ENCODE measurements around the gene E2F7. TPM values are rescaled to one million over a fixed set of nuclear protein-coding genes. Genes with fewer than 3 reads are reported as not detected.

E2F7 gene
- total RNA-seq, 2 experiments from 2014 or later, result 3.0 to 5.3 TPM

GRCh38 chr12:77023501-77023900, 41.9 kb downstream of the E2F7 start:
- H3K4me3 Mint-ChIP-seq, result no peak overlapping the region
- ATAC-seq (no peak), DNase-seq (no peak)
- intact Hi-C loops (cut with micrococcal nuclease), result no loop called here
- H3K9me3 Mint-ChIP-seq, result no peaks in the 10 kb centered on the region
- no peak for TF ChIP-seq CTCF (IDR thresholded peaks at IDR 0.05)
- no peaks in the 10 kb centered on the region for H3K4me1 Mint-ChIP-seq (ENCODE audit: low read depth)
- no peaks in the 10 kb centered on the region for H3K27me3 Mint-ChIP-seq
- H3K36me3 Mint-ChIP-seq (ENCODE audit: low read depth), result peaks cover 2% of the 10 kb centered on the region
- CTCF ChIA-PET, result no interaction called here
- POLR2A ChIA-PET, result no interaction called here
- H3K27ac Mint-ChIP-seq, result no peak overlapping the region

GRCh38 chr12:77019920-77020319, 45.4 kb downstream of the E2F7 start:
- Mint-ChIP-seq H3K27ac (no peak overlapping the region), H3K4me3 (no peak overlapping the region), H3K4me1 (ENCODE audit: low read depth) (no peaks in the 10 kb centered on the region), H3K27me3 (no peaks in the 10 kb centered on the region), H3K9me3 (no peaks in the 10 kb centered on the region), H3K36me3 (ENCODE audit: low read depth) (peaks cover 2% of the 10 kb centered on the region)
- DNase-seq (no peak), ATAC-seq (no peak)
- ChIA-PET CTCF (interaction anchor here (5.1 kb wide), 1 partner anchor 9 kb away, joined by 57 read pairs; no protein-coding TSS in a partner anchor), POLR2A (no interaction called here)
- intact Hi-C loops (cut with micrococcal nuclease), result no loop called here
- TF ChIP-seq CTCF (IDR thresholded peaks at IDR 0.05), result no peak

- no peaks in the 10 kb centered on the region for H3K27me3 Mint-ChIP-seq
- H3K36me3 Mint-ChIP-seq (ENCODE audit: low read depth), result no peaks in the 10 kb centered on the region
- no peaks in the 10 kb centered on the region for H3K4me1 Mint-ChIP-seq (ENCODE audit: low read depth)
- no peak overlapping the region for H3K27ac Mint-ChIP-seq
- TF ChIP-seq CTCF (IDR thresholded peaks at IDR 0.05), result no peak
- no peak for ATAC-seq
- ChIA-PET POLR2A (no interaction called here), CTCF (interaction anchor here (0.6 kb wide), 1 partner anchor 33 kb away, joined by 3 read pairs; no protein-coding TSS in a partner anchor)
- no peak overlapping the region for H3K4me3 Mint-ChIP-seq
- no peaks in the 10 kb centered on the region for H3K9me3 Mint-ChIP-seq
- no peak for DNase-seq
- intact Hi-C loops (cut with micrococcal nuclease), result no loop called here
Measured at GRCh38 chr12:77016606-77017005, 48.8 kb downstream of the E2F7 start.

- H3K9me3 Mint-ChIP-seq, result no peaks in the 10 kb centered on the region
- H3K4me3 Mint-ChIP-seq, result no peak overlapping the region
- no peak overlapping the region for H3K27ac Mint-ChIP-seq
- no peaks in the 10 kb centered on the region for H3K36me3 Mint-ChIP-seq (ENCODE audit: low read depth)
- peaks cover 8% of the 10 kb centered on the region for H3K27me3 Mint-ChIP-seq
- no peaks in the 10 kb centered on the region for H3K4me1 Mint-ChIP-seq (ENCODE audit: low read depth)
- ChIA-PET POLR2A (no interaction called here), CTCF (no interaction called here)
- ATAC-seq (no peak), DNase-seq (no peak)
- TF ChIP-seq CTCF (IDR thresholded peaks at IDR 0.05), result no peak
- intact Hi-C loops (cut with micrococcal nuclease), result no loop called here
Measured at GRCh38 chr12:77013091-77013490, 52.3 kb downstream of the E2F7 start.

GRCh38 chr12:77010691-77011548, 54.4 kb downstream of the E2F7 start:
- Mint-ChIP-seq H3K9me3 (no peaks in the 10 kb centered on the region), H3K27ac (no peak overlapping the region), H3K4me3 (no peak overlapping the region), H3K4me1 (ENCODE audit: low read depth) (no peaks in the 10 kb centered on the region), H3K36me3 (ENCODE audit: low read depth) (no peaks in the 10 kb centered on the region), H3K27me3 (peaks cover 10% of the 10 kb centered on the region)
- peak; percentile 90 for TF ChIP-seq CTCF (IDR thresholded peaks at IDR 0.05)
- ChIA-PET CTCF (interaction anchor here (0.7 to 3.9 kb wide), 59 partner anchors 9 to 433 kb away, joined by 3 to 57 read pairs (median 5); partner anchors contain the start of gene CSRP2), POLR2A (interaction anchor here (1.0 kb wide), 1 partner anchor 45 kb away, joined by 3 read pairs; no protein-coding TSS in a partner anchor)
- intact Hi-C loops (cut with micrococcal nuclease), result loop anchor here (2.0 kb wide), 1 partner anchor 390 kb away; no protein-coding TSS in a partner anchor
- DNase-seq, result peak; percentile 82
- ATAC-seq, result peak; percentile 79
